T-helper 2 cell treated with Interferon-gamma antibody and Interleukin-4, amounts not matched to agents 100 ng/mL and 5 ng/mL, for 36 hours (primary cell): ENCODE measurements around the gene ATP2B3. TPM values are rescaled to one million over a fixed set of nuclear protein-coding genes. Genes with fewer than 3 reads are reported as not detected.

Source experiments
- intact Hi-C: fragments of 100-400 bp; cut with micrococcal nuclease; formaldehyde crosslinking; loops from one replicate; pipeline ENCODE4 v1.15.1; 2023
- total RNA-seq: library from RNA; stranded (reverse); gene quantifications from 2 replicates; pipeline ENCODE4 v1.2.3, GENCODE V29; 2022

ATP2B3 gene
- total RNA-seq, 1 donor from 2014 or later, result not detected

DNA sequence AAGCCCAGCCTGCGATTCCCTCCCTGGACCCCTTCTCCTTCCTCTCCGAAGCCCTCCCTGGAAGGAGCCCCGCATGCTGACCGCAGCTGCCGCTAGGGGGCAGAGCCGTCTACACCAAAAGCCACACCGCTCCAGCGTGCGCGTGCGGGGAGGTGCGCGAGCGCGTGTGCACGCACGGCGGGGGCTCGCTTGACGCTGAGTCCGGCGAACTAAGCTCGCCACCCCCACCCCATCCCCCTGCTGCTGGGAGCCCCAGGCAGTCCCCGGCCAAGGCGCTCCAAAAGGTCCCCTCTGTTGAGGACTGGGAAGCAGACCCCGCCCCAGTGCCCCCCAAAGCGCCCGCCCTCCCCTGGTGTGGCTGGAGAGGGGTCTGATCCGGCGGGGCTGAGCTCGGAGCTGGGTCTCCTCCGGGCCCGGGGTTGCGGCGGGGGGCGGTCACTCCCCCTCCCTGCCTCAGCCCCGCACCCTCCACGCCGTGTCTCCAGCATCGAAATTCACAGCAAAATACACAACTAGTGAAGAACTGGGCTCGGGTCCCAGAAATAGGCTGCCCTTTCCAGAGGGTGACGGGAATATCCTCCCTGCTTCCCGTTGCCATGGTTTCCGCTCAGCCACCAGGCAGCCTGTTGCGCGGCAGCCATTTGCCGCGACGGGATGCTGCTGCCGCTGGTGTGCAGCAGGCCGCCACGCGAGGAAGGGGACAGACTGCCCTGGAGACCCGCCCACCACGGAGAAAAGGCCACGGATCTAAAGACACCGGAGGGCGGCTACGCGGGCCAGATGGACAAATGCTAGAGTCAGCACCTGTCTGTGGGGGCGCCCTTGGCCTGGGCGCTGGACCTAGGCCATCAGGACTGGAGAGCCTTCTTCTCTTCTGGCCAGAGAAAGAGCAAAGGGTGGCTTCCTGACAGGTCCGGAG, 92.7 kb downstream of the ATP2B3 start:
- intact Hi-C loops, result loop anchor here (2.0 kb wide), 1 partner anchor 59 kb away; no protein-coding TSS in a partner anchor

DNA sequence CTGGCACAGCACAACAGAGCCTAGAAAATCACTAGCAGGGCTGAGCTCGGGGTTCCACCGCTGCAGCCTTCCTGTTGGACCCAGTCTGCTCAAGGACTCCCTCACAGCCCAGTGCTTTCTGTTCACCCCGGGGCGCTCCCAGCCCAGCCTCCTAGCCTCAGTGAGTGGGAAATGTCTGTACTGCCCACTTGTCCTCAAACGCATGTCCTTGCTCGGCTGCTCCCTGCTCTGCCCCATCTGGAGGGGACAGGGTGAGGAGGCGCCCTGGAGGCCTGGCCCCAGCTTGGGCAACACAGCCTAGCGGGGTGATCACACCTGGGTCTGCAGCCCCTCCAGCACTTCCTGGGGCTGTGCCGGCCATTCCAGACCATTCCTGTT, 93.4 kb downstream of the ATP2B3 start:
- intact Hi-C loops, result loop anchor here (2.0 kb wide), 1 partner anchor 58 kb away; no protein-coding TSS in a partner anchor

DNA sequence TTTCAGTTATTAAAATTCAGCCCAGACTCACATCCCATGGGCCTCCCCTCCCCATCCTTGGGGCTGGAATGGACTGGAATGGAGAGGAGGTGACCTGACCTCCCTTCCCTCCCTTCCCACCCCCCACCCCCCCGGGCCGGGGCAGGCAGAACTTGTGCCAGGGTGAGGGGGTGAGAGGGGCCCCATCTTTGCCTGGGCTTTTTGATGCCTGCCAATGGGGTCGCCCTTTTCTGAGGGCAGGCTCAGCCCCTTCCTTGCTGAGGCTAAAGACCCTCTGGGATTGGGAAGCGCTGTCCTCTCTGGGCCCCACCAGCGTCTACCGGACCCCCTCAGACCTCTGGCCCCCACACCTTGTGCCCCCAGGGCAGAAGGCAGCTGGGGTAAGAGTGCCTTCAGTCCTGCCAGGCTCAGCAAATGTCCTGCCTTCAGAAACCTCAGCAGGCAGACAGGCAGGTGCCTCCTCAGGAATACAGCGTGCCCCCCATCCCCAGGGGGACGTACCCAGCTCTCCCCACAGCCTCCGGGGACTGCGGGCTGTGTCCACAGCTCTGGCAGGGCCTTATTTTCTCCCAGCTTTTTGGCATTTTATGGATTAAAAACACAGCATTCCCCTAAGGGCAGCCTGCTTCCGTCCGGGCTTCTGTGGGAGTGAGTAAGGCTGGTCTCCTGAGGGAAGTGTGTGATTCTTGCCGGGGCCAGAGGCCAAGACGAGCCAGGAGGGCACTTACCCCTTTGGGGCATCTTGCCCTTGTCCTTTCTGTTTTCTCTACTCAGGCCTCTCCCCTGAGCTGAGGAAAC, 94.1 kb downstream of the ATP2B3 start:
- intact Hi-C loops, result loop anchor here (2.0 kb wide), 1 partner anchor 57 kb away; no protein-coding TSS in a partner anchor

DNA sequence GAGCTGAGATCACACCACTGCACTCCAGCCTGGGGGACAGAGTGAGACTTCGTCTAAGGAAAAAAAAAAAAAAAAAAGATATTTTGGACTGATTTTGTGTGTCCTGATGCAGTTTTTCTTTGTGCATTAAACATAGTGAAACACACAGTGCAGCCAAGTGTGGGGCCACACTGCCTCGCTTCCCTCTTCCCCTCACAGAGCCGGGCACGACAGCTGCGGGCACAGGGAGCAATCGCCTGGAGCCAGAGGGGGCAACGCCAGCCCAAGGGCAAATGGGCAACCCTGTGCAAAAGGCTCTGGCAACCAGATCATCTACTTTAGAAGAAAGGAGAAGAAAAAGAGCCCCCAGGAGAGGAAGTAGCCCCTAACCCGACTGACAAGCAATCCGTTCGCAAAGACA, 95.0 kb downstream of the ATP2B3 start:
- intact Hi-C loops, result no loop called here

DNA sequence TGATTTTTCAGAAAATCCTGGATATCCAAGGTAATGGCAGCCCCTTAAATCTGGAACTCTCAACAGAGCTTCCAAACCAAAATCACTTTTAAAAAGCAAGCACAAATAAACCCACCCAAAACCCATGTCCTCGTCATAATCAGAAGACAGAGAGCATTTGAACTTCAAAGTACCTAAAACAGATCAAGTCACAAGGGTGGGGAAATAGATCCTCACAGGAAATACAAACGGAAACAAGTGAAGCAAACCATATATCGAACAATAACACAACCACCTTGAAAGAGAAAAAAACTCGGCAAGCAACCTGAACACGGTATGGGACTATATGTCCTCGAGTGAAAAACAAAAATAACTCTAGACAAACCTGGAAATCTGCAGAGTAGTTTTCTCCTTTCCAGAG, 97.4 kb downstream of the ATP2B3 start:
- intact Hi-C loops, result no loop called here

DNA sequence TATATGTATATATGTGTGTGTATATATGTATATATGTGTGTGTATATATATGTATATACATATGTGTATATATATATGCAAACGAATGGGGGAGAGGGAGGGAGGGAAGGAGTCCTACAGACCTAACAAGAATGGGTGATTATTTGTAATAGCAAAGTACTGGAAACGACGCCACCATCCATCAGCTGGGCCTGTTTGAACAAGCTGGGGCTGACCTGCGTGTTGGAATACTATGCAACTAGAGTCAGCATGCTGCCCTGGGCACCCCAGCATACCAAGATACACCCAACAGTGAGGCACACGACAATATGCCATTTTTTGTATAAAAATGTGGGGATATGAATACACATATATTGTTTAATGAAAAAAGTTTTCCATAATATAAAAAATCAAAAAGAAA, 103.1 kb downstream of the ATP2B3 start:
- intact Hi-C loops, result no loop called here

DNA sequence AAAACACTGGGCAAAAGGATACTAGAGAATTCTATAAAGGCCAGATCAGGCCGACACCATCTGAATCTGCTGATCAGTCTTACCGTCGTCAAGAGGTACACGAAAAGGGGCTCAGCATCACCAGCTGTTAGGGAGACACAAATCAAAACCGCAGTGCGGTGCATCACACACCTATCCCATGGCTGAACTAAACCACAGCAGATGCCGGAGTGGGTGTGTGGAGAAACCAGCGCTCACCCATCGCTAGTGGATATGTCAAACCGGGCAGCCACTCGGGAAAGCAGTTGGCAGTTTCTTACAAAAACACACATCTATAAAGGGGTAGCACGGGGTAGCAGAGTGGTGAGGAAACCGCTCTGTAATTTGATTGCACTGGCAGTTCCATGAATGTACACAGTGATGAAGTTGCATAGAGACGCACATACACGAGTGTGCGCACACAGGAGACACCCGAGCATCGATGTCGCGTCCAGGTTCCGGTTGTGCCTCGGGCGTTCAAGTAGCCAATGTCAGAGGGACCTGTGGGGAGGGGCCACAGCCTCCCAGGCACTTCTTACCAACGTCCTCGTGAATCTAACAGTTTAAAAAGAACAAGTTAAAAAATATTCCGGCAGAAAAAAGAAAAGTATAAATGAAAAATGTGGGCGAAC, 104.6 kb downstream of the ATP2B3 start:
- intact Hi-C loops, result no loop called here

DNA sequence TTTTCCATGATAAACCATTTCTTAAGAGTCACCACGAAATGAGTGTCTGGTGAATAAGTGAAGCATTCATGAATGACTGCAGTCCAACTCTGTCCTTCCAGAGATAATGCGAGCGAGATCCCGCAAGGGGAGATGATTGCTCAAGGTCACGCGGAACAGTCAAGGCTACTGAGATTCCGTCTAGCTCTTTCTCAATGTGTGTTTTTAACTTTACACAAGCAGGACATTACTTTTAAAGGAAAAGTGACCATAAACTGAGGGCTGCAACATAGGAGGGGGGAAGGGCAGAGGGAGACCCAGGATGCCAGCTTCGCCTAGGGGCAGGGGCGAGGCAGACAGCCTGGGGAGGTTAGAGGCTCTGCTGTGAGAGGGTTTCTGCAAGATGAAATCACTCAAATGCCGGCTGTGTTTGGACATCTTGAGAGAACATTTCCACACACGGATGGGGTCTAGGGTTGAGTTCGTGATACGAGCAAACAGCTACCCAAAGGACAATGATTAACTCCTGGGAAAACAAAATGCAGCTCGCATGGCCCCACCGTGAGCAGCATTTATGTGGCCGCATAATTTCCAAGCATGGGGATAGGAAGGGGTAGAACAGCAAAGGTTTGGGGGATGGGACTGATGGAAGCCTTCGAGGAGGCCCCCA, 105.3 kb downstream of the ATP2B3 start:
- intact Hi-C loops, result no loop called here

DNA sequence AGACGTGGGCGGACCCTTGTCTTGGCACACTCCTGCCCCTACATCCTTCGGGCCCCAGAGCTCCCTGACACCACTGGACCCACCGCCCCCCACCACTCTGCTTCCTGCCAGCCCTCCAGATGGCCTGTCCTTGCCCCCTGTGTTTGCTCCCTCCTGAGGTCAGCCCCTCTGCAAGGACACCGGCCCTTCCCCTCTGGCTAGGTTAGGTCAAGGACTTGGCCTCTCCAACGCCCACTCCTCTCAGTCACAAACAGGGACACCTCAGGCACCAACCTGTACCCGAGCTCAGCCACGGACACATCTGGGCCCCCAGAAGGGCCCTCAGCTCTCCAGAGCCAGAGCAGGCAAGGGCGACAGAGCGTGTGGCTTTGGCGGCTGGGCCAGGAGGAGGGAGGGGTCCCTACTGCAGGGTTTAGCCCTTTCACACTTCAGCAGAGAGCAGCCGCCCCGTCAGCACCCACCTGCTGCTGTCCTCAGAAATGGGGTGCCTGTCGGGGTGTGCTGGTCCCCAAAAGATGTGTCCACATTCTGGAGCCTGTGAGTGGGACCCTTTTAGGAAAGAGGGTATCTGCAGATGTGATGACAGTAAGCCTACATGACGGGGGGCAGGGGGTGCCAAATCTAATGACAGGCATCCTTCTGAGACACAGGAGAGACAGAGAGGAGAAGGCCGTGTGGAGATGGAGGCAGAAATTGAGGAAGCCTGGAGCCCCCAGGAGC, 106.0 kb downstream of the ATP2B3 start:
- intact Hi-C loops, result no loop called here

DNA sequence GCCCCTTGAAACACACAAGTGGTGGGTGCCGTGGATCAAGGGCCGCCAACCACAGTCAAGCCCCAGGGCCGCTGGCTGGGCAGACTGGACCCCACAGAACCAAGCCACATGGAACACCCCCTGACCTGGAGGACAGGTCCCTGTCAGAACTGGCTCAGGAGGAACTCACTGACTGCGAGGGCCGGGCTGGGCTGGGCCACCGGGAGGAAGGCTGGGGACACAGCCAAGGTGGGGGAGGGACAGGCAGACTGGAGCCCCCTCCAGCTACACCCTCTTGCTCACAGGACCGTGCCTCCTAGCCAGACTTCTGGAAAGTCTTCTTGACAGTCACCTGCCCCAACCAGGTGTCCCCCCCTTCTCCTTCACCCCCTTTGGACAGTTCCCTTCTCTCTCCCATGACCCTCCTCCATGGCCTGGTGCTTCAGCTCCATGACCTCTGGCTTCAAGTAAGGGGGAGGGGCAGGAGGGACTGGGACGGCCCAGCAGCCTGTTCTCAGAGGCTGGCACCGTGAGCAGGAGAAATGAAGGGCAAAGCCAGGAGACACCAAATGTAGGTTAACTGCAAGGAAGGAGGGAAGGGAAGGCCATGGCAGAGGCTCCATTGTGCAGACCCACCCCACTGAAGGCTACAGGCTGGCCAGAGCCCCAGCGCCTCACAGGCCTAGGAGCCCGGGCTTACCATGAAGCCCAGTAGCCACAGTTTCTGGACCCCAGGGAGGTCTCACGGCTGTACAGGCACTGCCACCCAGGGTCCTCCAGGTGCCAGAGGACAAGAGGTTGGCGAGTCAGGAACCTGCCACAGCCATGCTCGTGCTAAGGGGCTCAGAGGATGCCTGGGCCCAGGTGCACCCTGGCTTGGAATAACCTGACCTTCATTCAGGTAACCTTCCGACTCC, 107.0 kb downstream of the ATP2B3 start:
- intact Hi-C loops, result no loop called here

DNA sequence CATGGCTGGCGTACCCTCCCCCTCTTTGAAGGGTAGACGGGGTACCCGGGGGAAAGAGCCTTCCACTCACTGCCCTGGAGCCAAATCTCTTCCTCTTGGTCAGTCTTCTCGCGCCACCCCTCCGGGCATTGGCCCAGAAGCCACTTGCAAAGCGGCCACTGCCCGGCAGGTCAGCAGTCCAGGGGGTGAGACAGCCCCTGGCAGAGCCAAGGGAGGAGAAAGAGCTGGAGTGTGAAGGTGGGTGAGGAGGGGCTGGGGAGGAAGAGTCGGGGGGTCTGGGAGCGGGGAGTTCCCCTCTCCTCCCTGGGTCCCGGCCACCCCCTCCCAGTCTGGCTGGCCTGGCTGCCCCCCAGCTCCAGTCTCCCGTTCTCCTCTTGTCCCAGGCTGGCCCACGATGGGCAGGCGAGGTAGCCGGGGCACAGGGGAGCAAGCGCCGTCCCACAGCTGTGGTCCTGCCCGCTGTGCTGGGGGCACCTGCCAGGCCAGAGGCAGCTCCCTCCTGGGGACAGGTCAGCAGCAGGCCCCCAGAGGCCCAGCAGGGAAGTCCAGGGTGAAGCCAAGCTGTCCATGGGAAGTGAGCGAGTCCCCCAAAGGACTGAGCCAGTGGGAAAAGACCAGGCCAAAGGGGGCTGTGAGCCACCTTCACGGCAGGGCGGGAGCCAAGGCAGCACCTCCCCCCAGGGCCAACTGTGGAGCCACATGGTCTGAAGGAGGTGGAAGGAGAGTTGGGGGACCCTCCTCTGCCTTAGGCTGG, 108.0 kb downstream of the ATP2B3 start:
- intact Hi-C loops, result no loop called here

DNA sequence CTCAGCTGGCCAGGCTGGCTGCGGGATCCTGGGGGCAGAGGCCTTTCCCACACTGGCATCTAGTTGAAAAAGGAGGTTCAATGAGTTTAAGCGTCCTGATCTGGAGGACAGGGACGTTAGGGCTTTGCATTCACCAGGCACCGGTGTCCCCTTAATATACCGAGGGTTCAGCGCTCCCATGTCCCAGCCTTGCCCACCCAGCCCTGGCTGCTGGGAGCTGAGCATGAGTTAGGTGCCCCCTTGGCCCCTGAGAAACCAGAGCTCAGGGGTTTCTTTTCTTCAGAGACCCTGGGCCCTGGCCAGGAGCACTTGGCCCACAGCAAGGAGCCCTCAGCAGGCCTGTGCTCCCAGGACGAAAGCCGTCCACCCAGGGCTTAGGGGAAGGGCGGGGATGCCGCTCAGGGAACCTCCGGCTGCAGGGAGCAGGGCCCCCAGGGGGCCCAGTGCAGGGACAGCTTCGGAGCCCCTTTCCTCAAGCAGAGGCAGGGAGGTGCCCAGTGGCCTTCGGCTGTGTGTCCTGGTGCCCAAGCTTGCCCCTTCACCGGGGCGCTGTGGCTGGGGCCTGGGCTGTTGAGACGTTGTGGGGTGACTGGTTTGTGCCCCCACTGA, 108.7 kb downstream of the ATP2B3 start:
- intact Hi-C loops, result no loop called here

DNA sequence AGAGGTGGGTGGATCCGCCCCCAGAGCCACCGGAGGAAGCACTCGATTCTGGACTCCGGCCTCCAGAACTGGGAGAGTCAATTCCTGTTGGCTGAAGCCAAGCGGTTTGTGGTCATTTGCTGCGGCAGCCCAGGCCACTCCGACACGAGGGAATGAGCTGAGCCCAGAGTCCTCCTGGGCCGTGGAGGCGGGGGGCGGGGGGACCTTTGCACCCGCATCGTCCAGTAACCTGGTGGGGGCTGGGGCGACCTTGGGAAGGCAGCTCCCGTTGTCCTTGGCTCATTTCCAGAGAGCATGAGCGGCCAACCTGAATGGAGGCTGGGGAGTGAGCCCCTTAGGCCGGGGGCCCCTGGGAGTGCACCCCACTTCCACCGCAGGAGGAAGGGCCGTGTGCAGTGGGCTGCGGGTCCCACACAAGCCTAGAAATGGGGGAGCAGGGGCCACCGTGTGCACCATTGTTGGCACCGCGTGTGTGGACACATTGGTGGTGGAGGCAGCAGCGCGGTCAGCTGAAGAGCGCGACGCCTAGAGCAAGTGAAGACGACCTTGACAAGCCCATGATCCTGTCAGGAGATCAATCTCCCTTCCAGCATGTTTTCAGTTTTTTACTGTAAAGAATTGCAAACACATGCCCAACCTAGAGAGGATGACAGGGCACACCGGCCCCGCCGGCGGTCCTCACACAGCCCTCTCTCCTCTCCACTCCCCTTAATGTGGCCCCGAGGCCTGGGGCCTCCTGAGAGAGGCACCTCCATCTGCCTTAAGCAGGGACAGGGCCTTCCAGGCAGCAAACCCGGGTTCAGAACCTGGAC, 109.6 kb downstream of the ATP2B3 start:
- intact Hi-C loops, result no loop called here

DNA sequence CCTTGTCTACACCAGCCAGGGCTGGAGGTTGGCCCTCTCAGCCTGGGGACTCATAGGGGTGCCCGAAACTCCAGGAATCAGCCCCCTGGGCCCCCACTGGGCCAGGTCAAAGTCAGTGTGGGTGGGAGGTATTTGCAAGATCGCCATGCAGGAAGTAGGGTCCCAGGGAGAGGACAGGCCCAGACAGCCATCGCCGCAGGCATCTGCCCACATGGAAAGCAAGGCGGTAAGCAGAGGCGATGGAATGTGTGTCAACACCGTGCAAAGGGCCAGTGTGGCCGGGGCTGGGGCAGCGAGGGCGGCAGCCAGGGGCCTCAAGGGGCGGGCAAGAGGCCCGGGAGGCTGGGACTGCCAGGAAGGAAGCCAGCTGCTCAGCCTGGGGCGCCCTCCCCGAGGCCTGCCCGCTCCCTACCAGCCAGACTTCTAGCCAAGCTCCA, 110.3 kb downstream of the ATP2B3 start:
- intact Hi-C loops, result no loop called here

DNA sequence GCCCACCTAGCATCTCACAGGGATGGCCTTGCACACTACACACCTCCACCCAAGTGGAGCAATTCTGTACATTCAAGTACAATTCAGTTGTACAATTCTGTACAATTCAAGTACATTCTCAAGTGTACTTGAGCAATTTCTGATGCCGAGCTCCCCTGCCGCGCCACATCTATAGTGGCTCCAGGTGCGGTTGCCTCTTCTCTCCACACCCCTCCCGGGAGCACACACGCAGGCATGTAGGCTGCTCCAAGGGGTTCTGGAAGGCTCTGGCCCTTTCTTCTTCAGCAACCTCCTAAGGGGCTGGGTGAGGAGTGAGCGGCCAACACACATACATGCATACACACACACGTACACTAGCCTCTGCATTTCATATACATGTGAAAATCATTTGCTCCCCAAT, 110.7 kb downstream of the ATP2B3 start:
- intact Hi-C loops, result no loop called here

DNA sequence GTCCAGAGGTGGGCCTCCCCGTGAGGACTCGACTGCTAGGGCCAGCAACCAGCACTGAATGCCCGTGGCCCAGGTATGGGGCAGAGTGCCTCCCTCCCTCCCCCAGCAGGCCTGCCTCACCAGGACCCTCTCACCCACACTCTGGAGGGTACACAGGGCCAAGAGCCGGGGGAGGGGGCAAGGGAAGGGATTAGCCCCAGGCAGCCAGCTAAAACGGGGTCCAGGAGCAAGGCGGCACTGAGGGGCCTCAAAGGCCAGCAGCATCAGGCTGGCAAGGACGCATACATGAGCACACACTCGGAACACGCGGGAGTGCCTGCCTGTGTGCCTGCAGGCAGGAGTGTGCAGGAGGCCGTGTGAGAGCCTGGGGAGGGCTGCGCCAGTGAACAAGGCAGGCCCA, 111.2 kb downstream of the ATP2B3 start:
- intact Hi-C loops, result no loop called here

DNA sequence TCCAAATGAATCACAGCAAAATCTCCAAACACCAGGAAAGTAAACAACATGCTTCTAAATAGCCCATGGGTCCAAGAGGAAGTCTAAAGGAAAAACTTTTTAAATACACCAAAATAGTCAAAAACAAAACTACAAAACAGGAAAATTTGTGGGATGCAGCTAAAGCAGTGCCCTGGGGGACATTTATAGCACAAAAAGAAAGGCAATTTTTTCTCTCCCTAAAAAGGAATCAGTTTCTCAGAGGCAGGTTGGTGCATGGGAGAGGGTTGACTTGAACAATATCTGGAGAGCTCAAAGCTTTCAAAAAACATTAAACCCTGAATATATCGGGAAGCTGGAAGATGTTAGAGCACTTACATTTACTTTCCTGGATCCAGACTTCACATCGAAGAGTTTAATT, 113.9 kb downstream of the ATP2B3 start:
- intact Hi-C loops, result no loop called here
